ENCODE measurements around the gene SAFB.

DNA sequence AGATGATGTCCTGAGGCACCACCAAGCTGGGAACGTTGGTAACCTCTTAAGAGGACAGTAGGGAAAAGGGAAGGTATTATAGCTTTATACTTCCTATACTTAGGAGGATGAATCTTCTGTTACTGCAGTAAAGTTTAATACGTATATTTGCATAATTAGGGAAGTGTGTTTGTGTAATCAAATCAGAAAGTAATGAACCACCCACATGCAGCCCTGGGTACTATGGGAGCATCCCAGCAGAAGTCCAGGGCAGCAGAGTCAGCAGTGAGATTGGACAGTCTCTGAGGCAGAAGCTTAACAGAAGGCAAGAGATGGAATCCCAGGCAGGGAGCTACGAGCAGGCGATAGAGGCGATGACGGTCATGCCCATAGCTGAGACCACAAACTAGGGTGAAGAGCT lies 12.5 kb downstream of the SAFB start:
- TF ChIP-seq GLIS3 (CRISPR knock-in tag; IDR thresholded peaks at IDR 0.05), result no peak
- TF ChIP-seq RARB (CRISPR knock-in tag; IDR thresholded peaks at IDR 0.05), result no peak
- TF ChIP-seq ARNTL (CRISPR knock-in tag; IDR thresholded peaks at IDR 0.05; ENCODE audit: borderline replicate concordance, low read depth), result no peak
- TF ChIP-seq CREB5 (CRISPR knock-in tag; IDR thresholded peaks at IDR 0.05; ENCODE audit: low read depth), result no peak
- no peak for TF ChIP-seq ZFP30 (CRISPR knock-in tag; IDR thresholded peaks at IDR 0.05)
